Ecto neural progenitor cell (in vitro differentiated cells): ENCODE data around the gene ELMOD3.
A peak's percentile ranks its signal among the peaks of the same experiment; 100 is the strongest.
"Not testable (repeated sequence)": the region's sequence is repeated elsewhere in the genome, so short reads cannot be mapped to it uniquely, and the experiment has no call there.

ENCODE experiments used
- DNase-seq: peaks from one replicate; pipeline ENCODE4 v3.0.0-alpha.2; 2018; ENCODE audit warnings: low spot score

The ELMOD3 gene

DNA sequence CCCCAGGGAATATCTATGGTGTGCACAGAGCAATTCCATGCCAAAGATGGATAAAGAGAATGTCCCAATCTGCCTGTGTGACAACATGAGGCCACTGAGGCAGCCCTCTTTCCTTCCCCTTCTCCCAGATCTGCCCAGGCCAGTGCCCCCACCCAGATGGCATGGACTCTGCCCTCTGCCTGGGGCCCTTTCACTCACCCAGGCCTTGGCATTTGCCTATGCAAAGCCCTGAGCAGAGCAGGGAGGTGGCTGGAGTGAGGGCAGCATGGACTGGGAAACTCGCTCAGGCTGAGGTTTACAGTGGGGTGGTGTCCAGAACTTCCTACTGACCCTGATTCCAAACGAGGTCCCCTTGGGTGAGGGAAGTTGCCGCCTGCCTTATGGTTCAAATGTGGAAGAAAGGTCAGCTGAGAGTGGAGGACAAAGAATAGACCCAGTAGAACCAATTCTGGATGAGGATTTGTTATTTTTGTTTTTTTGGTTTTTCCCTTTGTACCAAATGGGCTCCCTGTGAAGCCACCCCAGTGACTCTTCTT is 72.8 kb downstream of the ELMOD3 start:
- no peak for DNase-seq

DNA sequence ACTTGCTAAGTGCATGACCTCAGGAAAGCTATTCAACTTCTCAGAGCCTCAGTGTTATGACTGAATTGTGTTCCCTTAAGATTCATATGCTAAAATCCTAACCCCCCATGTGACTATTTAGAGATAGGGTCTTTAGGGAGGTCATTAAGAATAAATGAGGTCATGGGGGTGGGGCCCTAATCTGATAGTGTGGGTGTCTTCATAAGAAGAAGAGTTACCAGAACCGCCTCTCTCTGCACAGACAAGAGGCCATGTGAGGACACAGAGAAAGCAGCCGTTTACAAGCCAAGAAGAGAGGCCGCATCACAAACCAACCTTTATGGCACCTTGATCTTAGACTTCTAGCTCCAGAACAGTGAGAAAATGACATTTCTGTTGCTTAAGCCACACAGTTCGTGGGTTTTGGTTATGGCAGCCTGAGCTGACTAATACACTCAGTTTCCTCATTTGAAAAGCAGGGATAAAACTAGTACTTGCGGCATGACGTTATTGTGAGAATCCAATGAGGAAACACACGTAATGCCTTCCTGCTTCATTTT is 73.8 kb downstream of the ELMOD3 start:
- no peak for DNase-seq

DNA sequence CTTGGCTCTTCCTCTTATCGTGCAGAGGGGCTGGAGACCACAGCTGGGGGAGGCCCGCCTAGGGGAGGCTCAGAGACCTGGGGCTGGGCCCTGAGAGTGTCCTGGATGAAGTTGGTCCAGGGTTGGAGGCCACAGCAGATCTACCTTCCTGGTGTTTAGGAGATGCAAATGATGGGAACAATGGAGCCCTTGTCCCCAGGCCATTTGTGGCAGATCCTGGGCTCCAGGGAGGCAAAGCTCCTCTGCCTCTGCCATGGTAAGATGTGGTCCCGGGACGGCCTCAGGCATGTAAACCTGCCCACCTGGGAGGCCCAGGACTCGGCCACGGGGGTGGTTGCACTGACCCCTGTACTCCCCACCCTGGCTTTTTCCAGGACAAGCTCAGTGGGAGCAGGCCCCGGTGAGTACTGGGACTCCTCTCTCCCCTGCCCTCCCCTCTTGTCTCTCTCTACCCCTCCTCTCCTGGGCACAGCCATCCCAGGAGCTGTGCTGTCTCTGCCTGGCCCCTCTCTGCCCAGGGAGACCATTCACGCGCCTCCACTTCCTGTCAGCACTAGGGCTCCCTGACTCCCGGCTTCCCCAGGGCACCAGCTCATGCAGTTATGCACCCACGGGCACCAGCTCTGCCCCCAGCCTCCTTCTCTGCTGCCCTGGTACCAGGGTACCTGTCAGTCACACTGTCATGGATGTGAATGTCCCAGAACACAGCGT is 74.8 kb downstream of the ELMOD3 start:
- DNase-seq: no peak

DNA sequence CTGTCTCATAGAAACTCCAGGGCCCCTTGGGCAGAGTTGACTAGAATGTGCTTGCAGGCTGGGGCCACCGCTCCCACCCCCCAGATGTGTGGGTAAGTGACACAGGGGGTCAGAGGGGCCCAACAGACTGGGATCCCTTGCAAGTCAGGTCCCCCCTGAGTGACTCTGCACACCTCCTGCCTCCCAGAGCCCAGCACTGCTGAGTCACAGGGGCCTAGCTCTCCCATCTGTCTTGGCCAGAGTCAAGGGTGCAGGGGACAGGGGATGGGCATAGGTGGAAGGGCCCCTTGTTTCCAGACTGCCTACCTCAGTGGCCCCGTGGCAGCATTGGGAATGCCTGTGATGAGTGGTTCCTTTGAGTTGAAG is 75.3 kb downstream of the ELMOD3 start:
- DNase-seq: no peak

DNA sequence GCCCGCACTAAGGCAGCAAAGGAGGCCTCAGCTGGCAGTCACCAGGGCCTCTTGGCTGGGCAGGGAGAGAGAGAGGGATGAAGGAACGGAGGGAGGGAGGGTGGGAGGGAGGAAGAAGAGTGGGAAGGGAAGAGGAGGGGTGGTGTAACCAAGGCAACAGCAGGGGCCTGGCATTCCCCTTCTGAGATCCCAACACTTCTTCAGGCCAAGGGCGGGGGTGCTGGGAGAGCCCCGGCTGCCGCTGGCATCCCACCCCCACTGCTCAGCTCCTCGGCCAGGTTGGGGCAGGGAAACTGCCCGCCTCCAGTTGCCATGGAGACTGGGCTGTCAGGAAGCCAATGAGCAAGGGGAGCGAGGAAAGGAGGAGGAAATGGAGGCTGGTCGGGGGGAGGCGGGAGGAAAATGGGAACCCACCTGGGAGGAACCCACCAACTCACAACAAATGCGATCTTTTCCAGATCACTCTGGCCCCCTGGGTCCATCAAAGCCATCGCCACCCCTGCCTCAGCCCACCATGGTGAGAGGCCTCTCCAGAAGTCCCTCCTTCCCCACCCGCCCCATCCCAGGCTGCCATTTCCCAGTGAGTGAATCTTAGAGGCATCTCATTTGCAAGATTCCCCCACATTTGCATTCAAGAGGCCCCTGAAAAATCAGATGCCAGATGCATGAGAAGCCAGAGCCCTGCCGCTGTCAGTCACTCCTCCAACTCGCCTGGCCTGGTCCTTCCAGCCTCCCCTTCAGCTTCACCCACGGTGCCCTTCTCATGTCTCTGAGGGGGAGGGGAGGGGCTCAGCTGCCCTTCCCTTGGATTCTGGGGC is 76.4 kb downstream of the ELMOD3 start:
- DNase-seq: peak; percentile 91

DNA sequence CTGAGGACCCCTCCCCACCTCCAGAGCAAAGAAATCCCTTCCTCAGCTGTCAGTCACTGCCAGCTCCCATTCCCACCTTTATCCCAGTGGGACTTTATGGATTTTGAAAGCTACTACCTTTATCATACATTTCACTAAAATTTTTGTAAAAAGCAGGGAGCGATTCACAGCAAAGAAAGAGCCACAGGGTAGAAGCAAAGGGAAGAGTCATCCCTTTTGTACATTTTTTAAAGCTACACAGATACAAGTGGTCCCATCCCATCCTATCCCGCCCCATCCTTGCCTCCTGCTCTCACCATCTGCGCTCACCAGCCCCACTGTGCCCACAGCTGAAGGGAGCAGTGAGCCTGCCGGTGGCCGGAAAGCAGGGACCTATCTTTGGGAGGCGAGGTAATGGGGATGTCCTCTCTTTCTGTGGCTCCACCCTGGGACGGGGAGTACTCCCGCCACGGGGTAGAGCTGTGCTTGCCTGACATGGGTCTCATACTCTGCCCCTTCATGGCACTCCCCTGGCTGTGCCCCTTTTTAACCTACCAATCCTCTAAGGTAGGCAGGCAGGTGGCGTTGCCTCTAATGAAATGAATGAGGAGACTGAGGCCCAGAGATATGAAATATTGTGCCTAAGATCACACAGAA is 77.1 kb downstream of the ELMOD3 start:
- DNase-seq: no peak

DNA sequence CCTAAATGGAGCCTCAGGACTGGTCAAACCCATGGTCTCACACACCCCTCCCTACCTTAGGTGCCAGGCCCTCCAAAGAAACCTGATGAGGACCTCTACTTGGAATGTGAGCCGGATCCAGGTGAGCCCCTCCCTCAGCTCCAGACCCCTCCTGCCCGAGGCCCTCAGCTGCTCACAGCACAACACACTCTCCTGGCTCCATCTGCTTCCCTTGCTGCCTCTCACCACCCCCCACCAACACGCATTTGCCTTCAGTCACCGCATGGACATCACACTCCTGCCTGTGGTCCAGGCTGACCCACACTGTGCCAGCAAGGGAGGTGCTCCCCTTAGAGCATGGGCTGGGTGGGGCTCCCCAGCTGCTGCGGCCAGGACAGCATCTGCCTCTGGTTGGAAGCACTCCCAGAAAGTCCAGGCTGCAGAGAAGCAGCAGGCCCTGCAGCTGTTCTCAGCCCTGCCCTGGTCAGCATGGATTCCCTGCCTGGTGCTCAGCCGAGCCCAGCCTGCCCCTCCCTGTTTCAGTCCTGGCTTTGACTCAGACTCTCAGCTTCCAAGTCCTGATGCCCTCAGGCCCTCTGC is 79.0 kb downstream of the ELMOD3 start:
- no peak for DNase-seq

DNA sequence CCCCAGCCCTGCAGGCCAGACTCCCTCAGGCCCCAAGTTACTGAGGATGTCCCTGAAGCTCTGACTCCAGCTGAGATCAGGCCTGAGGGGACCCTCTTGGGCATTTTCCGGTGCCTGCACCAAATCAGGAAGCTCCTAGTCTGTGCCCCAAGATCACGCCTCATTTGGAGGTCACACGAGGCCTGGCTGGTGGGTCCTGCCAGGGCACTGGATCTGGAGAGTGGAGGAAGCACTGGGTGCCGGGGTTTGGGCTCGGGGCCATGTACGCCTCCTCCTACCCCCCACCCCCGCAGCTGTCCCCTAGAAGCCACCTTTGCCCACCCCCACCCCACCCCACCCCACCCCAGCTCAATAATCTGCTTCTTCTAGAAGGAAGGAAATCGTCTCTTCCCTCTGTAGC is 80.1 kb downstream of the ELMOD3 start:
- DNase-seq: no peak

DNA sequence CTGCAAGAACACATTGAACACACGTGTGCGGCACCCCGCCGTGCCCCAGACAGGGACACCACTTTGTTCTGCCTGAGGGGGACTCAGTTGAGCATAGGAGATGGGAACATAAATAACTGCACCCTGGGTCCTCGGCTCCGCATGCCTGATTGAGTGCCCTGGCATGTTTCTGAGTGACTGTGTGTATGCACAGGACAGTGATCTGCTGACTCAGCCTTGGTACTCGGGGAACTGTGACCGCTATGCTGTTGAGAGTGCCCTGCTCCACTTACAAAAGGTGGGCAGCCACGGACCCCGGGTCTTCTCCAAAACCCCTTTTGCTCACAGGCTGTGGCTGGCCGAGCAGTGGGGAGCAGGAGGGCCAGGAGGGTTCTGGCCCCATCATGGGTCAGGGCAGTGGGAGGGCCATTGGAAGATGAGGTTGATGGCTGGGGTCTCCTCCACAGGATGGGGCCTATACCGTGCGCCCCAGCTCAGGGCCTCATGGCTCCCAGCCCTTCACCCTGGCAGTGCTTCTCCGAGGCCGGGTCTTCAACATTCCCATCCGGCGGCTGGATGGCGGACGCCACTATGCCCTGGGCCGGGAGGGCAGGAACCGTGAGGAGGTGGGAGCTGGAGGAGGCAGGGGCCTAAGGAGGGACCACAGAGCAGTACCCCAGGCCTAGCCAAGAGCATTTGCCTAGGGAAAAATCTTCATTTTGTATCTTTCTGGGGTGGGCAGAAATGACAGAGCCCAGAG is 80.8 kb downstream of the ELMOD3 start:
- no peak for DNase-seq

DNA sequence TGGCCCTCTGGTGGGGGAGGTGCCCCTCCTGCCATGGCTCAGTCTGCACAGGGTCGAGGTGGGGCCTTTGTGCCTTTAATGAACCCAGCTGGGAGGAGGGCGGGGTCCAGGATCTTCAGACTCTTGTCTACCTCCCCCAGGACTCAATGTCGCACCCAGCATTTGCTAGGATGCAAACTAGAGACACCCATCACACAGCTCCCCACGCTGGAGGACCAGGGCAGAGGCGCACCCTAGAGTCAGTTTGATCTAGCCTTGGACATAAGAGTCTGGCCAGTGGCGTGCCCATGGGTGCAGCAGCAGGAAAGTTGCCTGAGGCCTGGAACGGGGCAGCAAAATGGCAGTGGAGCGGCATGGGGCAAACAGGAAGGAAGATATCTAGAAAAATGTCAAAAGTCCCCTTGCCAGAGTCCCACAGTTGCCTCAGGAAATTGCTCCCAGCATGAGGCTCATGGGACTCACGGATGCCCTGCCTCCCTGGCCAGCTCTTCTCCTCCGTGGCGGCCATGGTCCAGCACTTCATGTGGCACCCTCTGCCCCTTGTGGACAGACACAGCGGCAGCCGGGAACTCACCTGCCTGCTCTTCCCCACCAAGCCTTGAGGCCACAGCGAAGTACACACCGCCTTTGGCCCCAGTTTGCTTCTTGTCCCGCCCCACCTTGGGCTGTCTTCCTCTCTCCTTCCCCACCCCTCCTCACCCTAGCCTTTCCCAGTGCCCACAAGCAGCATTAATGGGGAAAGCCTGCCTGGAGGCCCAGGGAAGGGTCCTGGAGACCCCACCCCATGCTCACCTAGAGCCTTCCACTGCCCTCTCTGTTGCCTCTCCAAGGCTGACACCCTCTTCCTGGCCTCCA is 81.6 kb downstream of the ELMOD3 start:
- no peak for DNase-seq

DNA sequence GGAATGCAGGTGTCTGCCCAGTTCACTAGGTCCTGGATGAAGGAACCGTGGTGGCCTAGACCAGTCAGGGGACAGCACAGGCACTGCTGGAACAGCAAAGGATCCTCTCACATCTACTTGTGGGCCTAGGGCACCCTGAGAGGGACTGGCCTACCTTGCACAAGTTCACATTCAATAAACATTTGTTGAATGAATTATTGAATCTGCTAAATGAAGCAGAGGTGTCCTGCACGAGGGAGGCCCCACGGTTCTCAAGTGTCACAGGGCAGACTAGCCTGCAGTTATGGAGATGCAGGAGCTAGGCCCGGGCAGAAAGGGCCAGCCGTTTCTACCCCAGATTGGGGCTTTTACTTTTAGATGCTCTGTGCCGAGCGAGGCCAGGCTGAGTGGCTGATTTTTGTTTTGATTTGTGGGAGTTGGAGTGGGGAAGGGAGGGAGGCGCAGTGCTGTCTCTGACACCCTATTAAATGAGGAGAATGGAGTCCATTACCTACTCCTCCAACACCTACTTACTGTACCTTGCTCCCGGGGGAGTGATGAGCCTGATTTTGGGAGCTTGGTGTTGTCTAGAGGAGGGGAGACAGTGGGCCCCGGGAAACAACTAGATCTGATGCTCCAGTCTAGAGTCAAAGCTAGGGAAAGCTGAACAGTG is 82.4 kb downstream of the ELMOD3 start:
- DNase-seq: peak; percentile 47

DNA sequence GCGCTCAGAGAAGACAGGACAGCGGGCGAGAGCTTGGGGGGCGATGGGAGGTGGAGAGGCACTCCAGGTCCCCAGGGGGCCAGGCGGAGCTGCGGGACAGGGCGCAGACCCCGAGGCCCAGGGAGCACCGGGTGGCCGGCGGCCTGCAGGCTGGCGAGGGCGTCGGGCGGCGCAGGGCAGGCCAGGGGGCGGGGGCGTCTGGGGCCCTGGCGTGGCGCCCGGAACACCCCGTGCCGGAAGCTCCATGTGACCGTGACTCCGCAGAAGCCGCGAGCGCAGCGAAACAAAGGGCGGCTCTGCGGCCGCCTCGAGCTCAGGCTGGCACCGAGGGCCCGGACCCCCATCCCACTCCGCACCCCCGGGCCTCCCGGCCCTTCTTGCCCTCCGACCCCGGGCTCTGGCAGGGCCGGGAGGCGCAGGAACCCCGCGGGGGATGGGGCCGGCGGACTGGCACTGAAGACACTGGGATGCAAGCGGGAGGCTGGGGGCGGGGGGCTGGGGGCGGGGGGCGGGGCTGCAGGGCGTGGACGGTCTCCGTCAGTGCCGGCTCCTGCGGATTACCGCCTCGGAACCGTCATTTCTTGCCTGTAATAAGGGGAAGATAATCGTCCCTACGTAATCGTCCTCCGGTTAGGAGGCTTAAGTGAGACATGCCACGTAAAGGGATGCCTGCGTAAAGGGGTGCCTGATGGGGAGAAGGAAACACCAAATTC is 83.1 kb downstream of the ELMOD3 start:
- peak; percentile 83 for DNase-seq

DNA sequence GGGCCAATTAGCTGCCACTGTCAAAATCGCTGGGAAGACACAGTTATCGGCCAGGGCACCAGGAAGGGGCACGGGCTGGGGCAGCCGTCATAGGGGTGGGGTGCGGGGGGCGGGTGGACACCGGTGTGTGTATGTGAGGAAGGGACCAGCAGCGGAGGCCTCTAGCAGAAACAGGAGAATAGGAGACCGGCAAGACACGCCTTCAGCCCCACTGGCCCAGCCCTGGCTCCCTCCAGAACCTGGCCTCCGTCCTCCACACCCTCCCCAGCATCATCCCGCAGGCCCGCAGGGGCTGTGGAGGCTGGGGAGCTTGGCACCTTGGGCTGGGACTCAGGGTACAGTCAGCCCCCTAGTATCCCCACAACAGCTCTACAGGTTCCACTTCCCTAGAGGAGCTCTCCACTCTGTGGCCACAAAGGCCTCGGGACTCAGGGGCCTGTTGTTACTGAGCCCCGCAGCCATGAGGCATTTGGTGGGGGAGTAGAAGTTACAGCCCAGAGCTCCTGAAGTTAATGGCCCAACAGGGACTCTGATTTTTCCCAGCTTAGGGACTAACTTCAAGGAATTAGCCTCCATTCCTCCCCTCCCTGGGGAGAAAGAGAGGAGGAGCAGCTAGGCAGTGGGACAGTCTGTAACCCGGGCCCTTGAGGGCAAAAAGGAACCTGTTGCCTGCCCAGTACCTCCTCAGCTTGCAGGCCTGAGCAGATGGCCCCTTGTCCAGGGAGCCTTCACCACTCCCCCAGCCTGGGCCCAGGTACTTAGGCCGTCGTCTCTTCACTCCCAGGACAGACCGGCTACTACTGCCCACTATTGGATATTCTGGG is 83.8 kb downstream of the ELMOD3 start:
- DNase-seq: peak; percentile 55

DNA sequence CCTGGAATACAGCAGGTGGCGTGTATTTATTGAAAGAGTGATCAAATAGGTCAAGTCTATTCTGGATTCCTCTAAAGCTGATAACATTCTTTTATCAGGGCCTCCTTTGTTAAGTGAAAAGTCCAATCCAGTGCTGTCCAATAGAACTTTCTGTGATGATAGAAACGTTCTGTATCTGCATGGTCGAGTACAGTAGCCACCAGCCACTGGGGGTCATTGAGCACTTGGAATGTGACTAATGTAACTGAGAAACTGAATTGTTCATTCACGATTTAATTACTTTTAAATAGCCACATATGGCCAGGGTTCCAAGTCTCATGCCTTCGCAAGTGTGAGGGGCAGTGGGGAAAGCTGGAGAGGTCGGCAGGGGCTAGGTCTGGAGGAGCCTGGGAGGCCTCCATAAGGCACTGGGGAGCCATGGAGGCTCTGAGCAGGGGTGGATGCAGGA is 84.5 kb downstream of the ELMOD3 start:
- DNase-seq: no peak

DNA sequence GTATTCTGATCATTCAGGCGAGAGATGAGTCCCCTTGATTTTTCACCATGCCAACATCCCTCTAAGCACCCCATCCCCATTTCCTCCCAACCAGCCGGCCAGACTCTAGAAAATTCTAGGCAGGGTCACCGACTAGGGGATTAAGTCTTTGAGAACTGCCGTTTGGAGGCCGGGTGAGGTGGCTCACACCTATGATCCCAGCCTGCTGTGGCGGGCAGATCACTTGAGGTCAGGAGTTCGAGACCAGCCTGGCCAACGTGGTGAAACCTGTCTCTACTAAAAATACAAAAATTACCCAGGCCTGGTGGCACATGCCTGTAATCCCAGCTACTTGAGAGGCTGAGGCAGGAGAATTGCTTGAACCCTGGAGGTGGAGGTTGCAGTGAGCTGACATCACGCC is 85.0 kb downstream of the ELMOD3 start:
- DNase-seq: not testable (repeated sequence)

DNA sequence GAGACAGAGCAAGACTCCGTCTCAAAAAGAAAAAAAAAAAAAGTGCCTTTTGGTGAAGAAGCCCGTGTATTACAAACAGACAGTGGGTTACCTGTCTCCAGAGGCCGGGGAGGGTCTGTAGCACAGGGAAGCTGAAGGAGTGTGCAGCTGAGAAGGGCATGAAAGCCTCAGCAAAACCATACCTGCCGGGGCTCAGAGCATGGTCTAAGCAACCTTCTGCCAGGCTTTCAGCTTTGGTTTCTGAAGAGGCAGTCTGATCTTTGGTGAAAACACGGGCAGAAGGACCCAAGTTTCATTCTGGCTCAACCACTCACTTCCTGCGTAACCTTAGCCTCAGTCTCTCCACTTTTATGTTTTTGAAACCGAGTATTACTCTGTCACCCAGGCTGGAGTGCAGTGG is 85.4 kb downstream of the ELMOD3 start:
- DNase-seq: no peak

DNA sequence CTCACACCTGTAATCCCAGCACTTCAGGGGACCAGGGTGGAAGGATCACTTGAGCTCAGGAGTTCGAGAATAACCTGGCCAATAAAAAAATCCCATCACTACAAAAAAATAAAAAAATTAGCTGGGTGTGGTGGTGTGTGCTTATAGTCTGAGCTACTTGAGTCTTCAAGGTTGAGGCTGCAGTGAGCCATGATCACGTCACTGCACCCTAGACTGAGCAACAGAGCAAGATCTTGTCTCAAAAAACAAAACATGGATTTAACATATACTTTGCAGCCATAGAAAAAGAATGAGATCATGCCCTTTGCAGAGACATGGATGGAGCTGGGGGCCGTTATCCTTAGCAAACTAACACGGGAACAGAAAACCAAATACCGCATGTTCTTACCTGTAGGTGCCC is 86.2 kb downstream of the ELMOD3 start:
- no peak for DNase-seq
